HPDE6-E6E7 (cell line): ENCODE measurements around the gene ACTA2.

Experiments
- DNase-seq: peaks from one replicate; pipeline ENCODE4 v3.0.0; 2011; ENCODE audit warnings: missing footprints; ENCODE audit errors: extremely low spot score

ACTA2 gene

GRCh38 chr10:88981435-88981834 is 28.9 kb upstream of the ACTA2 start:
- DNase-seq, result no peak

- DNase-seq, result no peak
Measured at GRCh38 chr10:88980800-88981199, 28.2 kb upstream of the ACTA2 start.

- no peak for DNase-seq
Measured at GRCh38 chr10:88980247-88980646, 27.7 kb upstream of the ACTA2 start.

- DNase-seq, result no peak
Measured at GRCh38 chr10:88979603-88980002, 27.0 kb upstream of the ACTA2 start.

GRCh38 chr10:88979153-88979562 is 26.6 kb upstream of the ACTA2 start:
- DNase-seq, result no peak

- no peak for DNase-seq
Measured at GRCh38 chr10:88978463-88978862, 25.9 kb upstream of the ACTA2 start.

- no peak for DNase-seq
Measured at GRCh38 chr10:88975377-88975720, 22.8 kb upstream of the ACTA2 start.

GRCh38 chr10:88974446-88975376 is 22.1 kb upstream of the ACTA2 start:
- no peak for DNase-seq

GRCh38 chr10:88974012-88974411 is 21.4 kb upstream of the ACTA2 start:
- no peak for DNase-seq

- no peak for DNase-seq
Measured at GRCh38 chr10:88971221-88972061, 18.9 kb upstream of the ACTA2 start.

GRCh38 chr10:88968391-88968790 is 15.8 kb upstream of the ACTA2 start:
- no peak for DNase-seq

GRCh38 chr10:88966797-88967196 is 14.2 kb upstream of the ACTA2 start:
- no peak for DNase-seq

GRCh38 chr10:88964869-88965415 is 12.4 kb upstream of the ACTA2 start:
- no peak for DNase-seq

- no peak for DNase-seq
Measured at GRCh38 chr10:88964360-88964759, 11.8 kb upstream of the ACTA2 start.

GRCh38 chr10:88963318-88963717 is 10.7 kb upstream of the ACTA2 start:
- no peak for DNase-seq

- DNase-seq, result no peak
Measured at GRCh38 chr10:88962336-88962735, 9.8 kb upstream of the ACTA2 start.

GRCh38 chr10:88961266-88961665 is 8.7 kb upstream of the ACTA2 start:
- no peak for DNase-seq

GRCh38 chr10:88960802-88961201 is 8.2 kb upstream of the ACTA2 start:
- DNase-seq, result no peak

GRCh38 chr10:88958721-88959120 is 6.1 kb upstream of the ACTA2 start:
- DNase-seq, result no peak

GRCh38 chr10:88957381-88957780 is 4.8 kb upstream of the ACTA2 start:
- no peak for DNase-seq

GRCh38 chr10:88954458-88955083 is 2.0 kb upstream of the ACTA2 start:
- DNase-seq, result no peak

GRCh38 chr10:88953662-88954061 is 1.1 kb upstream of the ACTA2 start:
- DNase-seq, result no peak
